ENCODE results near the gene SCGB3A1. TPM values are rescaled to one million over a fixed set of nuclear protein-coding genes. Genes with fewer than 3 reads are reported as not detected.

Gene SCGB3A1
- total RNA-seq: not detected in 2 replicates

GRCh38 chr5:180591311-180591887, at the start of gene SCGB3A1:
Gene SCGB3A1 (minus strand): TSS chr5:180591499. CDS start chr5:180591462, 37 bp downstream.

Other genes with a start within 250 kb of the SCGB3A1 start
- gene GFPT2, start 238.2 kb downstream of the SCGB3A1 start, total RNA-seq: 0.39 and 5.1 TPM in 2 replicates
- gene CNOT6, start 97.1 kb downstream of the SCGB3A1 start, total RNA-seq: 11.2 and 14.9 TPM in 2 replicates
- gene FLT4, start 58.1 kb upstream of the SCGB3A1 start, total RNA-seq: 0.08 and 0.16 TPM in 2 replicates
- not detected in 2 replicates for gene OR2Y1, start 148.6 kb upstream of the SCGB3A1 start, total RNA-seq
- gene MGAT1, start 211.3 kb upstream of the SCGB3A1 start, total RNA-seq: 133 and 147 TPM in 2 replicates